ENCODE results near the gene THBD.

The THBD gene, protein sequence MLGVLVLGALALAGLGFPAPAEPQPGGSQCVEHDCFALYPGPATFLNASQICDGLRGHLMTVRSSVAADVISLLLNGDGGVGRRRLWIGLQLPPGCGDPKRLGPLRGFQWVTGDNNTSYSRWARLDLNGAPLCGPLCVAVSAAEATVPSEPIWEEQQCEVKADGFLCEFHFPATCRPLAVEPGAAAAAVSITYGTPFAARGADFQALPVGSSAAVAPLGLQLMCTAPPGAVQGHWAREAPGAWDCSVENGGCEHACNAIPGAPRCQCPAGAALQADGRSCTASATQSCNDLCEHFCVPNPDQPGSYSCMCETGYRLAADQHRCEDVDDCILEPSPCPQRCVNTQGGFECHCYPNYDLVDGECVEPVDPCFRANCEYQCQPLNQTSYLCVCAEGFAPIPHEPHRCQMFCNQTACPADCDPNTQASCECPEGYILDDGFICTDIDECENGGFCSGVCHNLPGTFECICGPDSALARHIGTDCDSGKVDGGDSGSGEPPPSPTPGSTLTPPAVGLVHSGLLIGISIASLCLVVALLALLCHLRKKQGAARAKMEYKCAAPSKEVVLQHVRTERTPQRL

DNA sequence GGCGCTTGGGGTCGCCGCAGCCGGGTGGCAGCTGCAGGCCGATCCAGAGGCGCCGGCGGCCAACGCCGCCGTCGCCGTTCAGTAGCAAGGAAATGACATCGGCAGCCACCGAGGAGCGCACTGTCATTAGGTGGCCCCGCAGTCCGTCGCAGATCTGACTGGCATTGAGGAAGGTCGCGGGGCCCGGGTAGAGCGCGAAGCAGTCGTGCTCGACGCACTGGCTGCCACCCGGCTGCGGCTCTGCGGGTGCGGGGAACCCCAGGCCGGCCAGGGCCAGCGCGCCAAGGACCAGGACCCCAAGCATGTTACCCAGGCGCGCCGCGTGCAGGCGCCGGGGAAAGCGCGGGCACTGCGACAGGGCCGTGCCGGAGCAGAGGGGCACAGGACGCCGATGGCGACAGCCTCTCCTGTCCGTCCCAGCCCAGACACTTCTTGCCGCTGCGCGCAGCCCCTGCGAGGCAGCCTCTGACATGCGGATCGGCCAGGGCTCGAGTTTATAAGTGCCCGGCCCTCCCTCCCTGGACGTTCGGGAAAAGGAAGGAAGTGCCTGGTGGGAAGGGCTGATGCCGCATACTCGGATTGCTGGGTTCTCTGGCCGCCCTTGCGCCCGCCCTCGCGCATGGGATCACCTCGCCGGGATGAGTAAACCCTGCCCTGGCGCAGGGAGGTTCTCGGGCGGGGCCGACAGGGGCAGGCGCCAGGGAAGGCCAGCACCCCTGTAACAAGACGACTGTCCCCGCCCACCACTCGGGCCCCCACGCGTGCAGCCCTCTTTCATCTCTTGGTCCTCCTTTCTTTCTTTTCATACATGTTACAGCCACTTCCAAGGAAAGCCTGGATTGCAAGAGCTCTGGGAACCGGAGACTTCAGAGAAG, at the start of gene THBD:
THBD (minus strand) TSS at position 472 of the 875 bp plus-strand sequence; CDS start at position 304, 168 bp downstream.
- DNase-seq (ENCODE audit: low spot score) = no peak

GRCh38 chr20:23097636-23098580, 48.4 kb upstream of the THBD start:
- FAIRE-seq (no peak), DNase-seq (ENCODE audit: low spot score) (no peak)

More for the DNA sequence above, at the start of gene THBD:
- FAIRE-seq = no peak

DNA sequence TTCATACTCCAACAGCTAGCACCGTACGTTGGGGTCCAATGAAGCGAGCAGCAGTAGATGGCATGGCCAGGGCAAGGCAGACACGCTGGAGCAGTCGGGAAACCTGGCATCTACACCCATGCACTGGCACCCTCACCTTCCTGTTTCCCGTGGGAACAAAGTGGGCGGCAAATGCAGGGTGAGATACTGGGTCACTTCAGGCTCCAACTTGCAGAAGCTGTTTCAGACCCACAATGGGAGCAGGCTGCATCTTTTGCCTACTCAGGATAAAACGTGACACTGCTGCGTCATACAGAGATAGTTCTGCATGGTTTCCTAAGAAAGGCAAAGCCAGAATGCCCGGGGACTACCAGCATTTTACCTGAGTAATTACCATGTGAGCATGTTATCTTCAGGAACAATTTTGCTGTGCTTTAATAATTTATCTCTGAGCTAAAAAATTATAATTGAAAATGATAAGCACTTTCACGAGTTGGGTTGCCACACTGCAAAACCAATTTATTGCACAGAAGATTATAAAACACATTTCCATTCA, 47.6 kb upstream of the THBD start:
- FAIRE-seq = no peak
- no peak for DNase-seq (ENCODE audit: low spot score)

DNA sequence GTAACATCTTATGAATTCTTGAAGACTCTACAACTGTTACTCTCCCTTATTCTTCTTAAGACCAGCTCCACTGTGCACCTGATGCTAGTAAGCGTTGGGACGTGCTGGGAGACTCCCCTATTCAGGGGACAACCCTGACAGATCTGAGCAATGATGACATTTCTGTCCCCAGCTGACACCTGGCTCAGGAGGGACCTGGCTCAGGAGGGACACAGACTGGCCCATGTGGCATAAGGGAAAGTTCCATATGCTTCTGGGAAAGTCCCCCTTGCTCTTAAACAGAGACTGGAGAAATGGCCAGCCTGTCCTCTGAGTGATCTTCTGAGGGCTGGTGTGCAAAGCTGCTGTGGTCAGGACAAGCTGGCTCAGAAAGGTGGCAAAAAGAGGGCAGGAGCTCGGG, 46.6 kb upstream of the THBD start:
- FAIRE-seq = no peak
- DNase-seq (ENCODE audit: low spot score) = no peak

DNA sequence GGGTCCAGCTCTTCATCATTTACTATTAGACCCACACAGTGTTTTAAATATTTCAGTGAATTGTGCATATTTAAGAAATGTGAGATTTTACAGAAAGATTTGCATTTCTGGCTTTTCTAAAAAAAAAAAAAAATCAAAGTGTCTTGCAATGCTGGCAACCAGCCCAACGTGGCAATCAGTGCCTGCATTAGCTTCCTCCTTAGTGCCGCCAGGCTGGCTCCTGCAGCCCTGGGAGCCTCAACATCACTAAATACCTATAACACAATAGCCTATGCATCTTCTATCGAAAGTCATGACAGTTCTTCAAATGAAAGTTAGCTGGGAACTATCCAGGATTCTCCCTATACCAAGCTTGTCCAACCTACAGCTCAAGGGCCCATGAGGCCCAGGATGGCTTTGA, 46.0 kb upstream of the THBD start:
- no peak for FAIRE-seq
- DNase-seq (ENCODE audit: low spot score) = no peak

DNA sequence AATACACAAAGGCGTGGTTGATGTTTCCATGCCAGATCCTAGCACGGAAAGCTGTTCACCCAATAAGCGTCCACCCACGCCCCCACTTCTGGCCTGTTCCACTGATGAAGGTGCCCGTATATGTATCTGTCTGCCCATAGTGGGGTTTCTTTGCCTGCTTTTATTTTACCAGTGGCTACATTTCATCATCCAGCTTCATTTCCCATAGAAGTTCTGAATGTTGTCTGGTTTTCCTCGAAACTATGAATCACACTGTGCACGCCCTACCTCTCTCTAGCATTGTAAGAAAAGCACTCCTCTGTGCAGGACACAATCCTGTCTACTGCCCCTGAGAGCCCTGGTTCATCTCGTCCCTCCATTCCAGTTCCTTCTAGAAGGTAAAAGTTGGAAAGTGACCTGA, 45.5 kb upstream of the THBD start:
- DNase-seq (ENCODE audit: low spot score) (no peak), FAIRE-seq (no peak)

DNA sequence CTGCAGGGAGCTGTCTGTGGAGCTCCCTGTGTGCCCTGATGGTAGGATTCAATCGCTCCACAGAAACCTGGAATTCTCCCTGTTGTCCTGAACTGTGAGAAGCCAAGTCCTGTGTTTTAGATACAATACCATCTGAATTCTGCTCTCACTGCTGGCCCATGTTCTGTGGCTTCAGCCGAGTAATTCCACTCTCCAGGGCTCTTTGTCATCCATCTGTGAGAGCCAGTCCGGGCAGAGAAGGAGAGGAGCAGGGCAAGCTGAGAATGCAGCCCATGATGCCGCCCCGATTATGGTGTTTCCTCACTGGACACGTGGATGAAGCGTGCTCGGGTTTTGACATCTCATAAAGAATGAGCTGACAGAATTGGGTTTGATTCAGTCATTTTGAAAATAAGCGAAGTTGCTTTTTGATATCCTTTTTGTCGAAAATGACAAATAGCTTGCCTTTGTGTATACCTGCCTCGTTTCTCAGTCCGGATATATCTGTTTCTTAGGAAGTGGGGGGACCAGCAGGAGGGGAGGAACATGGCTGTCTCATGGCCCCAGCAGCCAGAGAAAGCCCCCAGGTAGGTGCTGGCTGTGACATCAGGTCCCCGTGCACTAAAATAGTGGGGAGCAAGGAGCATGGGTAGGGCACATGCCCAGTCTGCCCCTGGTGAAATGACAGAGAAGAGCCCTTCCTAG, 44.9 kb upstream of the THBD start:
- no peak for FAIRE-seq

GRCh38 chr20:23093613-23094012, 44.1 kb upstream of the THBD start:
- FAIRE-seq = no peak
- no peak for DNase-seq (ENCODE audit: low spot score)

More for the DNA sequence above, 44.9 kb upstream of the THBD start:
- DNase-seq (ENCODE audit: low spot score) = no peak

- no peak for DNase-seq (ENCODE audit: low spot score)
- FAIRE-seq = no peak
These were observed 43.5 kb upstream of the THBD start for GRCh38 chr20:23092861-23093495.

DNA sequence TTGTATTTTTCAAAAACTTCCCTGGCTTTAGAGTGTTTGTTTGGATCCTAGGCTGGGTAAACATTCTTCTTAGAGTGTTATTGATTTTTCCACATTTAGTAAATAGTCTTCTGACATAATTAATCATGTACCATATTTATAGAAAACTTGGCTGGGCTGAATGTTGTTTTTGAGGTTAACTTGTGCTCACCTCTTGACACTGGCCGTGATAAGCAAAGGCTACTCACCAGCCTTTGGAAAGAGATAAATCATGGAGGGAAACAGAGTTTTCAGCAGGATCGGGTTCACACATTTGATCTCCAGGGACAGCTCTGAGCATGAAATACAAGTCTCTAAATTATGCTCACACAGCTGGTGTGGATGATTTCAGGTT, 42.9 kb upstream of the THBD start:
- no peak for DNase-seq (ENCODE audit: low spot score)
- no peak for FAIRE-seq

- FAIRE-seq (no peak), DNase-seq (ENCODE audit: low spot score) (no peak)
These were observed 42.4 kb upstream of the THBD start for GRCh38 chr20:23091721-23092383.

GRCh38 chr20:23090878-23091277, 41.4 kb upstream of the THBD start:
- DNase-seq (ENCODE audit: low spot score) (no peak), FAIRE-seq (no peak)

GRCh38 chr20:23090147-23090546, 40.7 kb upstream of the THBD start:
- FAIRE-seq (no peak), DNase-seq (ENCODE audit: low spot score) (no peak)

GRCh38 chr20:23088866-23089265, 39.4 kb upstream of the THBD start:
- FAIRE-seq = no peak

DNA sequence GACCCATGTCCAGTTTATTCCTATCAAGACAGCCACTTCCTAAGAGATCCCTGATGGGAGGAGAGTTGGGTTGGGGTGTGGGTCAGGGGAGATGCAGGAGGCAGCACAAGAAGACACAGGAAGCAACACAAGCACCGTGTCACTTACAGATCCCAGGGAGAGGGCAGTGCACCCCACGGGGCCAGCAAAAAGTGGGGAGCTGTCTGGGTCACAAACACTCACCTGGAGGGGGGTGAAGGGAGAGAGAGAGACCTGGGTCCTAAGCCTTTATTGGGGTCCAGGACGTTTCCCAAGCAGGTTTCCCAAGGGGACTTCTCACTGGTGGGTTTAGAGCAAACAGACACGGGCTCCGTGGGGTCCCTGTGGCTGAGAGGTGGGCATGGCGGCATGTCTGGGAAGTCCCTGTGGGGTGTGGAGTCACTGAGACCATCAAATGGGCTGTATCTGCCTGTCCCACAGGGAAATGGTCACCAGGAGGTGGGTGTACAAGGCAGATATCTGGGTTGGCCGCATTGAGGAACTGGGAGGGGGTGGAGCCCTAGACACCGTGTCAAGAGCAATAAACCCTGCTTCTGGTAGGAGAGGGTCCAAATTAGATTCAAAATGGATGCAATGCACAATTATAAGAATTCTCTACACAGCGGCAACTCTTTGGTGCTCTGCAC, 38.2 kb upstream of the THBD start:
- DNase-seq (ENCODE audit: low spot score) (no peak), FAIRE-seq (no peak)

More at GRCh38 chr20:23088866-23089265, 39.4 kb upstream of the THBD start:
- DNase-seq (ENCODE audit: low spot score) = no peak

- FAIRE-seq (no peak), DNase-seq (ENCODE audit: low spot score) (no peak)
These were observed 37.5 kb upstream of the THBD start for GRCh38 chr20:23086931-23087411.

GRCh38 chr20:23086056-23086566, 36.6 kb upstream of the THBD start, which contains the start of gene CD93:
Gene CD93 (minus strand): TSS chr20:23086324. CDS start chr20:23086192, 132 bp downstream.
- FAIRE-seq (no peak), DNase-seq (ENCODE audit: low spot score) (no peak)

Data from RCC 7860 (cell line).